GM06990 (cell line): Measurements from ENCODE around the gene ZCCHC24.

Experiments used
- DNase-seq: peaks from one replicate; pipeline ENCODE4 v3.0.0-alpha.2; 2011; ENCODE audit not compliant: insufficient read length; ENCODE audit errors: extremely low read depth
- H3K27me3 ChIP-seq: replicated peaks from 2 replicates; pipeline ENCODE4 v1.6.0; 2011; ENCODE audit warnings: low read length; ENCODE audit not compliant: control insufficient read depth, insufficient read depth
- H3K36me3 ChIP-seq: 2 replicates; pipeline ENCODE4 v1.5.1; 2011; ENCODE audit warnings: low read length; ENCODE audit not compliant: control insufficient read depth, insufficient read depth
- H3K4me3 ChIP-seq: replicated peaks from 2 replicates; pipeline ENCODE4 v1.5.1; 2011; ENCODE audit warnings: low read depth, mild to moderate bottlenecking, control low read depth, low read length
- CTCF ChIP-seq: IDR thresholded peaks from 2 replicates; pipeline ENCODE4 v1.5.1; 2011; ENCODE audit warnings: low read length, control low read depth, mild to moderate bottlenecking, inconsistent platforms; ENCODE audit not compliant: insufficient read depth, poor library complexity, severe bottlenecking

ZCCHC24 gene

GRCh38 chr10:79409038-79409725 is 36.2 kb downstream of the ZCCHC24 start:
- no peak for DNase-seq
- Histone ChIP-seq H3K4me3 (no peak overlapping the region), H3K27me3 (peaks cover 1% of the 10 kb centered on the region), H3K36me3 (no peaks in the 10 kb centered on the region)
- no peak for TF ChIP-seq CTCF

- no peak for DNase-seq
- no peak for TF ChIP-seq CTCF
- Histone ChIP-seq H3K27me3 (peaks cover 1% of the 10 kb centered on the region), H3K36me3 (no peaks in the 10 kb centered on the region), H3K4me3 (no peak overlapping the region)
These were observed 37.3 kb downstream of the ZCCHC24 start for GRCh38 chr10:79407811-79408795.

- H3K36me3 ChIP-seq: no peaks in the 10 kb centered on the region
- no peak overlapping the region for H3K4me3 ChIP-seq
- TF ChIP-seq CTCF: no peak
- DNase-seq: no peak
- peaks cover 1% of the 10 kb centered on the region for H3K27me3 ChIP-seq
These were observed 38.0 kb downstream of the ZCCHC24 start for GRCh38 chr10:79407423-79407796.

GRCh38 chr10:79406683-79407422 is 38.6 kb downstream of the ZCCHC24 start:
- Histone ChIP-seq H3K27me3 (peaks cover 1% of the 10 kb centered on the region), H3K4me3 (no peak overlapping the region), H3K36me3 (no peaks in the 10 kb centered on the region)
- TF ChIP-seq CTCF: no peak
- no peak for DNase-seq

GRCh38 chr10:79405995-79406515 is 39.4 kb downstream of the ZCCHC24 start:
- TF ChIP-seq CTCF: no peak
- peaks cover 1% of the 10 kb centered on the region for H3K27me3 ChIP-seq
- no peak overlapping the region for H3K4me3 ChIP-seq
- no peak for DNase-seq
- H3K36me3 ChIP-seq: no peaks in the 10 kb centered on the region
